Neuron (in vitro differentiated cells): ENCODE results near the gene AGO4.
"Not testable (repeated sequence)": the region's sequence is repeated elsewhere in the genome, so short reads cannot be mapped to it uniquely, and the experiment has no call there.

Source experiments
- H2AFZ ChIP-seq: one replicate; pipeline ENCODE4 v1.6.1; 2013; ENCODE audit warnings: low read depth, mild to moderate bottlenecking, inconsistent platforms, low read length, moderate library complexity
- H3K27me3 ChIP-seq: one replicate; pipeline ENCODE4 v1.6.1; 2013; ENCODE audit warnings: low read length; ENCODE audit not compliant: insufficient read depth
- H3K36me3 ChIP-seq: one replicate; pipeline ENCODE4 v1.6.1; 2013; ENCODE audit warnings: low read length; ENCODE audit not compliant: insufficient read depth
- H3K4me1 ChIP-seq: one replicate; pipeline ENCODE4 v1.6.1; 2013; ENCODE audit warnings: low read length; ENCODE audit not compliant: insufficient read depth
- H3K4me3 ChIP-seq: 2 replicates; pipeline ENCODE4 v1.5.1; 2013; ENCODE audit warnings: mild to moderate bottlenecking, low read length, moderate library complexity
- H3K9me3 ChIP-seq: one replicate; pipeline ENCODE4 v1.6.1; 2013; ENCODE audit warnings: low read length

The AGO4 gene

DNA sequence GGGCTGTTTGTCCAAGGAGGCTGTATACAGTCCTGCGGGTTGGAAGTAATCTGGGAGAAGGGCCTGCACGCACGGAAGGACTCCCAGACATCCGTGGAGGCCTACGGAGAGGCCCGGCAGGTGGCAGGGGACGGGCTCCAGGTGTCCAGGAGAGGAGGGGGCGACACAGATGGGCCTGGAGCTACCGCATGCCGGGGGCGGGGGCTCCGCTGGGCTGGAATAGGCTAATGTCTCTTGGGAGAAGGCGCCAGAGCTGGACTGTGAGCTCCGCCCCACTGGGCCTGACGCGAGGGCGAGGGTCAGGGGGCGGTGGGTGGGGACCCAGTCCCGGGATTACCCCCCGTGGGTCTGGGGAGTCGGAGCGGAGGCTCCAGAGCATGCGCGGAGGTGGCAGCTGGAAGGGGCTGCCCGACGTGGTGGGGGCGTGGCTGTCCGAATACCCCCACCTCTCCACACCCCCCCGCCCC, 75.9 kb downstream of the AGO4 start:
- H3K36me3 ChIP-seq, result peaks cover 6% of the 10 kb centered on the region
- no peaks in the 10 kb centered on the region for H3K9me3 ChIP-seq
- peaks cover 44% of the 10 kb centered on the region for H3K4me1 ChIP-seq
- H3K27me3 ChIP-seq, result no peaks in the 10 kb centered on the region
- H2AFZ ChIP-seq, result peak overlapping the region; percentile 78
- peak overlapping the region; percentile 99 for H3K4me3 ChIP-seq

DNA sequence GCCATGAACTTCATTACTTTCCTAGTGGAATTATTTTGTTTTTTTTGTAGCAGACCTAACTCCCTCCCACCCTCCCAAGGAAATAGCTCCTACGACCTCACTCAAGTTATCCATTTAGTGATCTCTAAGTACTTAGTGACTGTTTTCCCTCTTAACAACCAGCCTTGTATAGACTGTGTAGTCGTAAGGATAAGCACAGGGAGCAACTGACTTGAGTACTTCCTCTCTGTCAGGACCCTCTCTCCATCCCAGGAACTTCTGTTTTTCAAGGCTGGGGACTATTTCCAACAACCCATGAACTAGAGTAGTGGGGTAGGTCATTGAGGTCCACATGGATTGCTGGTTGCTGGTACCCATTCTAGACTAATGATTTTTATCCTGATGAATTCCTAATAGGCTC, 77.1 kb downstream of the AGO4 start:
- Histone ChIP-seq H3K4me1 (peaks cover 44% of the 10 kb centered on the region), H3K36me3 (peaks cover 18% of the 10 kb centered on the region), H3K27me3 (no peaks in the 10 kb centered on the region), H3K4me3 (no peak overlapping the region), H3K9me3 (no peaks in the 10 kb centered on the region), H2AFZ (no peak overlapping the region)

DNA sequence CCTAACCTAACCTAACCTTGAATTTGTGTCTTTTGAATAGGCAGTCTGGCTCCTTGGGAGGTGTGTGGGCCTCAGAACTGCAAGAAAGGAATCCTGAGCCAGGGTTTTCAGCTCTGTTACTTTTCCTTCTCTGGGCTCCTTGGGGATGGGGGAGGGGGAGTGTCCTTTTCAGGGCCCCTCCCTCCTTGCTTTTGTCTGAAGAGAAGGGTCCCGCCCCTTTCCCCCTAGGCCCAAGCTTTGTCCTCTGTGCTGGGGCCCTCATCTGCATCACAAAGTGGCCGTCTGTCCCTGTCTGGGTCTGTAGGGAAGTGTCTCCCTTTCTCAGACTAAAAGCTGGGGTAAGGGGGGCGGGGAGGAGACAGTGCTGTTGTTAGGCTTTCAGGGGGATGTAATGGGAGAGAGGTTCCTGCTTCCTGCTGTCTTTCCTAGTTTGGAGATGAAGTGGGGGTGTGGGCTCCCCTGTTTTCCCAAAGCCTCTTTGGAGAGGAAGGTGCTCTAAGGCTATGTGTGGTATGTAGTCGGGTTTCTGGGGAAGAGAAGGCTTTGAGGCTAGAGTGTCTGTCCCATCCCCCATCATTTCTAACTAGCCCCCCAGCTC, 78.2 kb downstream of the AGO4 start:
- Histone ChIP-seq H3K4me1 (peaks cover 44% of the 10 kb centered on the region), H3K36me3 (peaks cover 27% of the 10 kb centered on the region), H3K27me3 (no peaks in the 10 kb centered on the region), H3K4me3 (peak overlapping the region; percentile 47), H2AFZ (no peak overlapping the region), H3K9me3 (no peaks in the 10 kb centered on the region)

DNA sequence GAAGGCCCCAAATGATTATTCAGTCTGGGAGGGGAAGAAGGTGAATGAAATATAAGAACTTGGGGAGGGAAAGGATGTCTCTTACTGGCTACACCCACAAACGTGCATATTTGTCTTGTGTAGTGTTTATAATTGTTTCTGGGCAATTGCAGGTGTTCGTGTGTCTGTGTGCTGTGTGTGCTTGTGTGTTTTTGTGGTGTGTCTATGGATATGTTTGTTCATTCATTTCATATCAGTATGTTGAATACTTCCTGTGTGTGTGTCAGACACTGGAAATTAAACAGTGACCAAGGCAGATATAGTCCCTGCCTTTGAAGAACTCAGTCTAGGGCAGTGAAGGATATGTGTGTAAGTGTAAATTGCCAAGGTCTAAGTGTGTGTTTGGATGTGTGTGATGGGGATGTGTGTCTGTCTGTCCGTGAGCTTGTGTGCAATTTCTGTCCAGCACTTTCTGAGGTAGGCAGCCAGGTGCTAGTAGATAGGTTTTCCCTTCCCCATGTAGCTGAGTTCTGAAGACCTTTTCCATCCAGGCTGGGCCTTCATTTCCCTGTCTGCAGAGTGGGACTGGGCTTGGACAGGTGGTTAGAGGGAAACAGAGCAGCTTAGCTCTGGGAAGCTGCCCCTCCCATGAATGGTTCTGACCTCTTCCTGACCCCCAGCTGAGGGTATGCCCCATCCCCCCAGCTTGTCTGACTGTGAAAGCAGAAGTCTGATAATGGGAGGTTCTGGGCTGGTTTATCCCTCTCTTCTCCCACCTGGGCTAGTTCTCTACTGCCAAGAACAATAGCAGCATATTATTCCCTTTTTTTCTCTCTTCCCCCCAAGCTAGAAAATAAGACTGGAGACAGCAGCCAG, 79.0 kb downstream of the AGO4 start:
- Histone ChIP-seq H2AFZ (no peak overlapping the region), H3K36me3 (peaks cover 33% of the 10 kb centered on the region), H3K9me3 (no peaks in the 10 kb centered on the region), H3K27me3 (no peaks in the 10 kb centered on the region), H3K4me3 (peak overlapping the region; percentile 47), H3K4me1 (peaks cover 44% of the 10 kb centered on the region)

DNA sequence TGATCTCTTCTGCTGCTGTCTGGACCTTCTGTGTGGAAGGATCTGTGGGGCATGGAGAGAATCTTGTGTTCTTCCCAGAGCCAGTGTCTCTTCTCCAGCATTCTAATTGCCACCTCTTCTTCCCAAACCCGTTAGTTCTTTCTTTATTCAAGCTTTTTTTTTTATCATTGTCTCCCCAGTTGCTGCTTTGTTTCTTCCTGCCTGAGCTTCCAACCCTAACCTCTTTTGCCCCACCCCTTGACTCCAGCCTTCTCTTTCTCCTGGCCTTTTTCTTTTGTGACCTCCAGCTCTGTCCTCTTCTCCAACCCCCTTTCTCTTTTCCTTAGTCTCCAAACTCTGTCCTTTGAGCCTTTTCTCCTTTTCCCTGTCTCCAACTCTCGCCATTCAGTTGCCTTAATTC, 79.7 kb downstream of the AGO4 start:
- Histone ChIP-seq H3K4me1 (peaks cover 44% of the 10 kb centered on the region), H2AFZ (no peak overlapping the region), H3K36me3 (peaks cover 40% of the 10 kb centered on the region), H3K4me3 (peak overlapping the region; percentile 47), H3K9me3 (no peaks in the 10 kb centered on the region), H3K27me3 (no peaks in the 10 kb centered on the region)

DNA sequence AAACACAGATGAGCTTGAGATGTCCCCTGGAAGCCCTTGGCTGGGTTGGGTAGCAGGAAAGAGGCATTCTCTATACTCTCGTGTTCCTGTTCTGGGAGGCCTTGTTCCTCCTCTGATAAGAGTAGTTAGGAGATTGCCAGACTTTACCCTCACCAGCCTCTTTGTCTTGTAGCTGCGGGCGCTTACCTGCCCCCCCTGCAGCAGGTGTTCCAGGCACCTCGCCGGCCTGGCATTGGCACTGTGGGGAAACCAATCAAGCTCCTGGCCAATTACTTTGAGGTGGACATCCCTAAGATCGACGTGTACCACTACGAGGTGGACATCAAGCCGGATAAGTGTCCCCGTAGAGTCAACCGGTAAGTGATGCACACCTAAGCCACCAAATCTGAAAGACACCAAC, 80.4 kb downstream of the AGO4 start:
- Histone ChIP-seq H2AFZ (no peak overlapping the region), H3K4me1 (peaks cover 43% of the 10 kb centered on the region), H3K9me3 (no peaks in the 10 kb centered on the region), H3K4me3 (no peak overlapping the region), H3K36me3 (peaks cover 47% of the 10 kb centered on the region), H3K27me3 (no peaks in the 10 kb centered on the region)

DNA sequence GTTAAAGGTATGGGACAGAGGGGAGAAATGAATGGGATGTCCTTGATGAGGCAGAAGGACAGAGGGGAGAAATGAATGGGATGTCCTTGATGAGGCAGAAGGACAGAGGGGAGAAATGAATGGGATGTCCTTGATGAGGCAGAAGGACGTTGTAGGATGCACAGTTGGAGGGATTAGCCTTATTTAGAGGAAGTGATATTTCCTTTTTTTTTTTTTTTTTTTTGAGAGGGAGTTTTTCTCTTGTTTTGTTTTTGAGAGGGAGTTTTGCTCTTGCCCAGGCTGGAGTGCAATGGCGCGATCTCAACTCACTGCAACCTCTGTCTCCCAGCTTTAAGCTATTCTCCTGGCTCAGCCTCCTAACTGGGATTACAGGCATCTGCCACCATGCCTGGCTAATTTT, 81.2 kb downstream of the AGO4 start:
- not testable (repeated sequence) for H3K27me3 ChIP-seq, H3K4me3 ChIP-seq, H2AFZ ChIP-seq, H3K9me3 ChIP-seq
- peaks cover 41% of the 10 kb centered on the region for H3K4me1 ChIP-seq
- peaks cover 54% of the 10 kb centered on the region for H3K36me3 ChIP-seq

DNA sequence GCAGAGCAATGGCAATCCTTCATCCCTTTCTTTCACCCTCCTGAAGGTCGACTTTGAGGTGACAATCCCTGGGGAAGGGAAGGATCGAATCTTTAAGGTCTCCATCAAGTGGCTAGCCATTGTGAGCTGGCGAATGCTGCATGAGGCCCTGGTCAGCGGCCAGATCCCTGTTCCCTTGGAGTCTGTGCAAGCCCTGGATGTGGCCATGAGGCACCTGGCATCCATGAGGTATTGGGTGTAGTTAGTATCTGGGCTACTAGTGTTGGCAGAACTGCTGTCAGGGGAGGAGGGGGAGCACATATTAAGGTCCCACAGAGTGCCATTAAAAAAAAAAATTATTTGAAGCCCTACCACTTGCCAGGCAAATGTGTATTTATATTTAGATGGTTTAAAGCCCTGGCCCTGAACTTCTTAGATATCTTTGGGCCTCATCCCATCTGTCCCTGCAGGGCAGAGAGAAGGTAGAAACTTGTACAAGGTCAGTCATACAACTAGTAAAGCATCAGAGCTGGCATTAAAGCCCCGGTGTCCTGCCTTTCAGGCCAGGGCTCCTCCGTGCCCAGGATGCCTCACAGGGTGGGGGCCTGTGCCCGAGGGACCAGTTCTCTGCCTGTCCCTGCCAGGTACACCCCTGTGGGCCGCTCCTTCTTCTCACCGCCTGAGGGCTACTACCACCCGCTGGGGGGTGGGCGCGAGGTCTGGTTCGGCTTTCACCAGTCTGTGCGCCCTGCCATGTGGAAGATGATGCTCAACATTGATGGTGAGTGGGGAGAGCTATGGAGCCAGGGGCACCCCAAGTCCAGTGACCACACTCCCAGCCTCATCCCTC, 85.4 kb downstream of the AGO4 start:
- Histone ChIP-seq H2AFZ (no peak overlapping the region), H3K4me3 (no peak overlapping the region), H3K4me1 (peaks cover under 1% of the 10 kb centered on the region), H3K36me3 (peaks cover 92% of the 10 kb centered on the region), H3K27me3 (no peaks in the 10 kb centered on the region), H3K9me3 (no peaks in the 10 kb centered on the region)

DNA sequence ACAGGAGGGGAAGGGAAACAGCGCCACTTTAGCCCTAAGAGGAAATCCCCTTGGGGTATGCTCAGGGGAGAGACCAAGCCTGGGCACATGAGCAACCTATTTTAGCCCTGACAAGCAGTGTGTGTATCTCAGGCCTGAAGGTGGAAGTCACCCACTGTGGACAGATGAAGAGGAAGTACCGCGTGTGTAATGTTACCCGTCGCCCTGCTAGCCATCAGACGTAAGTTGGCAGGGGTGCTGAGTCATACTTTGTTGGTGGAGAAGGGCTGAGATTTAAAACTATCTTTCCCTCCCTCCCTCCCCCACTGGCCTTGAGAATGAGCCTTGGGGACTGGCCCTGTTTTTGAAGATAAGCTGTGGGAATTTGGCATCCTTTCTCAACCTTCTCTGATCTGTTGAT, 86.4 kb downstream of the AGO4 start:
- Histone ChIP-seq H3K4me1 (no peaks in the 10 kb centered on the region), H3K27me3 (no peaks in the 10 kb centered on the region), H3K9me3 (no peaks in the 10 kb centered on the region), H2AFZ (no peak overlapping the region), H3K36me3 (peaks cover 92% of the 10 kb centered on the region), H3K4me3 (no peak overlapping the region)

DNA sequence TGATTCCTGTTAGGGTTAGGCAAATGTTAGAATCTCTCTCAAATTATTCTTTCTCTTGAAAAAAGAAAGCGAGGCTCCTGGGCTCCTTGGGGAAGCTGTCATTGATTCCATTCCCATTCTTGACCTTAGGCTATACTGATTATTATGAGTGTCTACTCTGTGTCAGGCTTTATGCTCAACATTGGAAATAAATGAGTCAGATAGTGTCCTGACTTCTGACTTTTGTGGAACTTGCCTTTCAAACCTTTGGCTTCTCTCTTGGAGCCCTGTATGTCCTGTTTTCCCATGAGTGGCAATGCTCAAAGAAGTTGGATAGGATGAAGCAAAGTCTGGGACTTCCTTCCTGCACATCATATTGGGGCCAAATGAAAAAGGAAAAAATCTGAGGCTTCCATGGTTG, 86.8 kb downstream of the AGO4 start:
- Histone ChIP-seq H3K27me3 (no peaks in the 10 kb centered on the region), H3K9me3 (no peaks in the 10 kb centered on the region), H3K36me3 (peaks cover 93% of the 10 kb centered on the region), H3K4me3 (no peak overlapping the region), H3K4me1 (no peaks in the 10 kb centered on the region), H2AFZ (no peak overlapping the region)

DNA sequence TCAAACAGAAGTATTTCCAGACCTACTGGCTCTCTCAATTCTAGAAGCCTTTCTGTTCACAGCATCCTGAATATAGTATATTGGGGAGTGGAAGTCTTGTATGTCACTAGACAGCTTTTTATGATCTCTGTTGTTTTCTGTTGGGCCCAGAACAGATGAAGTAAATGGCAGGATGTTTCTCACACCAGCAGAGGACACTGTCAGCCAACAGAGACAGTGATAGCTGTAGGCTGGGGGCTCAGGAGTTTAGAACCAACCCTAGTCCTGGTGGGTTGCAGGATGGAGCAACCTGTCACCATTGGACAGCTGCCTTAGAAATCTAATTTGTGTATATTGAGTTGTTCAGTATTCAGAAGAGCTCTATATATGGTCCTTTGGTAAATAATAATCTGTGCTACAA, 92.1 kb downstream of the AGO4 start:
- H2AFZ ChIP-seq, result no peak overlapping the region
- H3K4me1 ChIP-seq, result no peaks in the 10 kb centered on the region
- no peak overlapping the region for H3K4me3 ChIP-seq
- no peaks in the 10 kb centered on the region for H3K9me3 ChIP-seq
- peaks cover 85% of the 10 kb centered on the region for H3K36me3 ChIP-seq
- no peaks in the 10 kb centered on the region for H3K27me3 ChIP-seq

DNA sequence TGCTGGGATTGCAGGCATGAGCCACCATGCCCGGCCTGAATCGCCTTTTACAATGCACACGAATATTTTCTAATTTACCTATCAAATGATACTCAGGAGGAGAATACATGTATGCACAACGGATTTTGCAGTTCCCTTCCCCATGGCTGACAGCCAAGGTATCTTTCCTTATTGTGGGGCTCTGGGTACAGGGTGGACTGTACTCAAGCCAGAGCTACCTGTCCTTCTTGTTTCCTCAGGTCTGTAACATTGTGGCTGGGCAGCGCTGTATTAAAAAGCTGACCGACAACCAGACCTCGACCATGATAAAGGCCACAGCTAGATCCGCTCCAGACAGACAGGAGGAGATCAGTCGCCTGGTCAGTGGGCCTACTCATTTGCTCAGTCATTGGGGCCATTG, 93.4 kb downstream of the AGO4 start:
- H3K4me3 ChIP-seq, result no peak overlapping the region
- no peak overlapping the region for H2AFZ ChIP-seq
- peaks cover 85% of the 10 kb centered on the region for H3K36me3 ChIP-seq
- no peaks in the 10 kb centered on the region for H3K4me1 ChIP-seq
- no peaks in the 10 kb centered on the region for H3K9me3 ChIP-seq
- no peaks in the 10 kb centered on the region for H3K27me3 ChIP-seq

DNA sequence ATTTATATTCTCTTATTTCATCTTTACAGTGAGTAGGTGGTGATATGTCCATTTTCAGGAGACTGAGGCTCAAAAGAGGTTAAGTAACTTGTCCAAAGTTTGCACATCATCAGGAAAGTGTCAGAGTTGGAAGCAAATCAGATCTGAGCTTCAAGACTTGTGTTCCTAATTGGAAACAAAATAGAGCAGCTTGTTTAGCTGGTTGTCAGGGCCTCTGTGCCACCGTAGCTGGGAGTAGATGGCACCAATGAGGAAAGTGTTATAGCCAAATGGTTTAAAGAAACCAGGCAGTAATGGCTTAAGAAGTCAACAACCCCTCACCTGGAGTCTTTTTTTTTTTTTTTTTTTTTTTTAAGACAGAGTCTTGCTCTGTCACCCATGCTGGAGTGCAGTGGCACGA, 94.9 kb downstream of the AGO4 start:
- Histone ChIP-seq H3K27me3 (no peaks in the 10 kb centered on the region), H2AFZ (no peak overlapping the region), H3K4me1 (no peaks in the 10 kb centered on the region), H3K9me3 (no peaks in the 10 kb centered on the region), H3K36me3 (peaks cover 84% of the 10 kb centered on the region), H3K4me3 (no peak overlapping the region)
